Stimulated activated CD4-positive, alpha-beta T cell treated with anti-CD3 and anti-CD28 coated beads, Interleukin-12 subunit alpha, Interleukin-12 subunit beta, amount 100 ng/mL, for 4 hours (primary cell): ENCODE results near the gene SSBP3.
"Not testable (repeated sequence)": the region's sequence is repeated elsewhere in the genome, so short reads cannot be mapped to it uniquely, and the experiment has no call there.

ENCODE experiments used
- DNase-seq: peaks from one replicate; pipeline ENCODE4 v3.0.0-alpha.2; 2020

The SSBP3 gene

DNA sequence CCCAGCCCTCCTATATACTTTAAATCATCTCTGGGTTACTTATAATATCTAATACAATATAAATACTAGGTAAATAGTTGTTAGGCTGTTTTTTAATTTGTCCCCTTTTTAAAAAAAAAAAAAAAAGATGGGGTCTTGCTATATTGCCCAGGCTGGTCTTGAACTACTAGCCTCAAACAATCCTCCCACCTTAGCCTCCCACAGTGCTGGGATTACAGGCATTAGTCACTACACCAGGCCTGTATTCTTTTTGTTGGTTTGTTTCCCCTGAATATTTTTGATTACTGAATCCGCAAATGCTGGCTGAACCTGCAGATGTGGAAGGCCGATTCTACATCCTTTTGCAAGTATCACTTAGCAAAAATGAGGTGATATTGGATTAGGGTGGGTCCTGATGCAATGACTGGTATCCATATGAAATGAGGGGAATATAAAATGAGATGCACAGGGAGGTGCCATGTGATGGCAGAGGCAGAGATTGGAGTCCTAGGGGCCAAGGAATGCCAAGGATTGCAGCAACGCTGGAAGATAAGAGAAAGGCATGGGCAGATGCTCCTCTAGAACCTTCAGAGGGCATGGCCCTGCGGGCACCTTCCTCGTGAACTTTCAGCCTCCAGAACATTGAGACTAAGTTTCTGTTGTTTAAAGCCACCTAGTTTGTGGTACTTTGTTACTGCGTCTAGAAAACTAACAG is 58.8 kb downstream of the SSBP3 start:
- DNase-seq = no peak

DNA sequence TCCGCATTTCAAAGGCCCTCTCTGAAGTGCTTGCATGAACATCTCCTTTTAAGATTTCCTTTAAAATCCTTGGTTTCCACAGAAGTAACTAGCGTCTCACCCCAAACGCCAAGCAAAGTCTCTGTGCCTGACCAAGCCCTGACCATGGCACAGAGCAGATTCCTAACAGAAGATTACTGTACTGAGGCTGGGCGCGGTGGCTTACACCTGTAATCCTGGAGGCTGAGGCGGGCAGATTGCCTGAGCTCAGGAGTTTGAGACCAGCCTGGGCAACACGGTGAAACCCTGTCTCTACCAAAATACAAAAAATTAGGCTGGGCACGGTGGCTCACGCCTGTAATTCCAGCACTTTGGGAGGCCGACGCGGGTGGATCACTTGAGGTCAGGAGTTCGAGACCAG is 60.6 kb downstream of the SSBP3 start:
- DNase-seq = not testable (repeated sequence)

DNA sequence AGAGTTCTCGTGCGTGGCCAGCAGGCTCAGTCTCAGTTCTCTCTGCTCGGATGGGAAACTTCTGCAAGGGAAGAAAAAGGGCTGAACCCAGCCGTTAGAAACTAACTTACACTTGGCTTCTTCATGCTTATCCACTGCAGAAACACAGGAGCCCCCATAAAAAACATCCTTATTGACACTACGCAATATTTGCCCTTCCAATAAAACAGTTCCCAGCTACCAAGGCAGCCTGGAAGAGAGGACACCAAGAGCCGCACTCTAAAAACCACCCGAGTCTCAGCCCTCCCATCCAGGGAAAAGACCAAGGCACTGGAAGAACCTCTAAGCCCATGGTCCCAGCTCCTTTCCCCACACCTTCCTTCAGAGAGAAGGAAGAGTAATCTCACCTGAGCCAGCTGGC is 61.1 kb downstream of the SSBP3 start:
- no peak for DNase-seq

DNA sequence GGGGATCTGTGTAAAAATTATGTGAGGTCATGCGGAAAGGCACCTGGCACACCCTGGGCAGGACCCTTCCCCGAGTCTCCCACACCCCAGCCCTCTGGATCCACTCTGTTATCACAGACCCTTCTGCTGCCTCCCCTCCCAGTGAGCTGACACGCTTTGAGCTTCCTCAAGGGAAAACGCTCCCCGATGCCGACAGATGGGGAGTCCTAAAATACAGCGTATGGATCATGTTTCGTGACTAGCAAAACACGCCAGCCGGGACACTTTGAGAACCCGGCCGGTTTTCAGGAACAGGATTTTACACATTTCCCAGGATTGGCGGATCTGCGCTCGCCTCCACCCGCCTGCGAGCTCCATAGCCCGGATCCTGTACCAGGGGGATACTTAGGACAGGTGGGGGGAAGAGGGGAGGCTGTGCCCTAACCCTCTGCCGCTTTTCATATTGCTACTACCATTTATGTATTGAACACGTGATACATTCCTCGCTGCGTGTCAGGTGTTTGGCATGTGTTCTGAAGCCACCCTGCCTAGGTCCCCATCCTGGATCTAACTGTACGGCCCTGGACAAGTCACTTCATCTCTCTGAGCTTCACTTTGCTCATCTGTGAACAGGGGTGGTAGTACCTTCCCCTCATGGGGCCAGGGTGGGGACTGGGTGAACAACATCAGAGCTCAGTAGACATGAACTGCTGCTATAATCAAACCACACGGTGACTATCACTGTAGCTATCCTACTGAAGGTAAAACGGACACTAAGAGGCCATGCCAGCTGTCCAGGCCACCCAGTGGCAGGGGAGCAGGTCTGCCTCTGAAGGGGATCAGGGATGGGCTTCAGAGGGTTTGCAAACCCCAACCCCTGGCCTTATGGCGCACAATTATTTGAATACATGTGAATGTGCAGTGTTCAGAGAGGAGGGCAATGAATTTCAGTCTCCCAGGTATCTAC is 63.2 kb downstream of the SSBP3 start:
- no peak for DNase-seq

DNA sequence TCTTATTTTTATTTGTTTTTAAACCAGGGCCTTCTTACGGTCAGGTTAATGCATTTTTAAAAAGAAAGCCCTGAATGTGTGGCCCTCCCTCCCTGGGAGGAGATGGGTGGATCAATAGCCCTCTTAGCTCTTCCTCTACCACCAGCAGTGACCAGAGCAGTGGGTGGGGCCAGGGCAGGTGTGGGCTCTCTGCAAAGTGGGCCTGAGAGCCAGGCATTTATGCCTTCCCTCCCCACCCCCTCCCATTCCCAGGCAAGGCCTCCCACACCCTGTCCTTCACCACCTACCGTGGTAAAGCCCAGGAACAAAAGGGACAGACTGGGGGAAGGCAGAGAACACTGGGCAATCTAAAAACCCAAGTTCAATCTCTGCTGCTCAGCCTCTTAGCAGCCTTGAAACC is 63.9 kb downstream of the SSBP3 start:
- no peak for DNase-seq

DNA sequence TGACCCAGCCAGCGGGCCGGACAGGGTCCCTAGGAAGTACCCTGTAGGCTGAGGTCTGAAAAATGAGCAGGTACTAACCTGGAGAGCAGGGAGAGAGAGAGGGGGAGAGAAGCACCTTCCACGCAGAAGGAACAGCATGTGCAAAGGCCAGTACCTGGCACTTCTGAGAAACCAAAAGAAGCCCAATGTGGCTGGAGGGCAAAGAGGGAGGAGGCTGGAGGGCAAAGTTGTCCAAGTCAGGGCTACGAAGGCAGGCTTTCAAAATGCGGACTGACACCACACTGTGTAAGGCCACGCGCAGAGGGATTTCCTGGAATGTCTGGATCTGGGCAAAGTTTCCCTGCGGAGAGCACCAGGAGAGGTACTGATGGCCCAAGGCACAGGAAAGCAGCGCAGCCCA is 64.4 kb downstream of the SSBP3 start:
- no peak for DNase-seq

DNA sequence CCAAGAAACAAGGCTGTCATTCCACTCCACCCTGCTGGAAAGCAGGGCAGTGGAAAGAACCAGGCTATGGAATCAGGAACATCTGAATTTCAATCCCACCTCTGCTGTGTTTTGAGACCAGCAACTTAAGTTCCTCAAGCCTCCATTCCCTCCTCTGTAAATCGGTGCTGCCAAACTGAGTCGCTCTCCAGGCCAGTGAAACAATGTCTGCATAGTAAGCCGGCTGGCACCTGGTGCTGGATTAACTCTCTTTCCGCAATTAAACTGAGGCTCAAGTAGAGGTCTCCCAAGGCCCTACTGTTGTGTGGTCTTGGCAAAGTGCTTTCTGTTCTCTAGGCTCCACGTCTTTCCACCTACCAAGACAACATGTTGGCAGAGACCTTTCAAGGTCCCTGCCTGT is 65.3 kb downstream of the SSBP3 start:
- DNase-seq = no peak

DNA sequence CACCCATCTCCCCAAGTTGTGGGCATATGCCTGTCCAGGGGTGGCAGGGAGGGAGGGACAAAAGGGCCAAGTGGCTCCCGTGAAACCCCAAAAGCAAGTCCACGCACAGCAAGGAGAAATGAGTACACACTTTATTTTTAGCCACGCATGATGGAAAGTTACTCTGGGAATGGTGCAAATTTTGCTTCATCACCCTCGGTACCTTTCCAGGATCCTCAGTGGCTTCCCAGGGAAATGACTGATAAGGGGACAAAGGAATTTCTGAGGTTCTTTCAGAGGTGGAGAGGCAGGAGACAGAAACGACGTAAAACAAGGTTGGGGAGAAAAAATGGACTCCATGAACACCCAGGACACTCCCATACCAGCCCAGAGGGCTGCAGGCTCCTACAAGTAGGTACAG is 65.8 kb downstream of the SSBP3 start:
- no peak for DNase-seq

DNA sequence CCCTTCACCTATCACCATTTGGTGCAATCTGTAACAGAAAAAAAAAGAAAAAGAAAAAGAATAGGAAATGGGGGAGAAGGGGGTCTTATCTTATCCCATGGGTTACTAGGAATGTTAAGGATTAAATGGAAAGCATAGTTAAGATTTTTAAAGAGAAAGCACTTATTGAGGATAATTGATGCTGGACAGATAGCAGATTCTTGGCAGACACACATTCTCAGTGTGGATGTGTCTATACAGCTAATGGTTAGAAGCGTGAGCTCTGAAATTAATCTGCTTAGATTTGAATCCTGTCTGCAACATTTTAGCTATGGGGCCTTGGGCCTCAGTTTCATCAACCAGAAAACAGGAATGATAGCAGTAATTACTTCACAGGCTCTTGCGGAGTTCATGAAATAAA is 67.1 kb downstream of the SSBP3 start:
- no peak for DNase-seq

DNA sequence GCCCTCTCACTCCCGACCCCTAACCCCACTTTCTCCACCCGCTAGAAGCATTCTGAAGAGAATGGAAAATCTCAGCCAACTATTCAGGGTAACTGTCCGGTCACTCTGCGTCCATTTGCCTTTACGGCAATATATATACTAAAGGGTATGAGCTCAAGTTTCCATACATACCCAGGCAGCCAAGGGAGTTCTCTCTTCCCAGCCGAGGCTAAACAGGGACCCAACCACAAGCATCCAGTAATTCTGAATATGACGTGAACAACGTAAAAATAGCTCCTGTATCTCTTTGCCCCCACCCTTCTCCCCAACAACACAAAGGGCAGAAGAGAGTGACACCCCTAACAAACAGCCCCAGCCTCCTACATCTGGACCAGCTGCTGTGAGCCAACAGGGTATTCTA is 67.7 kb downstream of the SSBP3 start:
- DNase-seq = no peak

DNA sequence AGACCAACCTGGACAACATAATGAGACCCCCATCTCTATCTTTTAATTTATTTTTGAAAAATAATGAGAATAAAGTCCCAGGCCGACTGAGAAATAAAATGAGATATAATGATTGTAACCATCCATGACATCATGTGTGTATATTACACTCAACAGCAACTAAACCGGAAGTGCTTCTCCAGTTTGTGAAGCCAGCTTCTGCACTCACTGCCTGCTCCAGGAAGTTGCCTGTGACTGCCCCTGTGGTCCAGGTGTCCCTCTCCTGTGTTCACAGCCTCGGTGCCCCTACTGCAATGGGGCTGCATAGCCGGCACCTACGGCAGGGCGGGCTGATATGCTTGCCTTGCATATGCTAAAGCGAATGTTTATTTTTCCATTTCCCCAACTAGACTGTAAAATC is 68.3 kb downstream of the SSBP3 start:
- DNase-seq = no peak

DNA sequence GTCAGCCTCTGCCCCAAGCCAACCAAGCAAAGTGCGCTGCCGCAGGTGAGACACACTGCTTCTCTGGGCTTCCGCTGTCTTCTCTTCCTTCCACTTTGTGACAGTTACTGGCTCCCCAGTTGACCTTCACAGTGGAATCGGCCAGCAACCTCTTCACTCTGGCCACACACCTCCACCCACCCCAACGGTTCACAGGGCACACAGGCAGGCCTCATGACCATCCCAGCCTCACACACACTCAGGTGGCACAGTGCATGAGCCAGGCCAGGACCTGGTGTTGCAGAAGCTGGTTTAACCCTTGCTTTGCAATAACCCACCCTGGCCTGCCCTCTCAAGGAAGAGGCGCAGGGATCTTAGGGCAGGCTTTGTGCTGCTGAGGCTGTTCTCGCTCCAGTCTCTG is 69.2 kb downstream of the SSBP3 start:
- no peak for DNase-seq

DNA sequence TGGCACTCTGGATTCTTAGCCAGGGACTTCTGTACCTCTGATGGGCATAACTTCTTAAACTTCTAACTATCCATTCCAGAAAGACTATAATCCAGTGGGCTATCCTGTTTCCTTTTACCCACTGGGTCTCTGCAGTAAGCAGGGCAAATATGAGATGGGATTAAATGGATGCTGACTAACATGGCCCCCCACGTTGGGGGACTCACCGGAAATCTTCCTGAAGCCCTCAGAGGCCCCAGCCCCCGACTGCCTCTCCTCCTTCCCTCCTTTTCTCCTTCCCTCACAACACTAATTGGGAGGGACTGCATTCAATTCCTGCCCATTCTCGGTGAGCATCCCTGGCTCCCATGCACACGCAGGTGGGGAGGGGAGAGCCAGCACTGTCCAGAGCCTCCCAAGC is 70.1 kb downstream of the SSBP3 start:
- no peak for DNase-seq

DNA sequence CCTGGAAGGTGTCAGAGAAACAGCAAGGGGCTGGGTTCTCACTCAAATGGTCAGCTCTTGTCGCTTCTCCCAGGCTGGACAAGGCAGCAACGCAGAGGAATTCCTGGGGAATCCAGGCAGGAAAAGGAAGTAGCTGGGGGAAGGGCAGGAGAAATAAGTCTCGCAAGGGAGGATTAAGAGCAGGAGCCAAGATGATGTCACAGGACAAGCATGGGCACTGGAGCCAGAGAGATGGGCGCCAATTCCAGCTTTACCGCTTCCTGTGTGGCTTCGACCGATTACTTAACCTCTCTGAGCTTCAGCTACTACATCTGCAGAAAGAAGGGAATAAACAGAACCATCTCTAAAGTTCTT is 70.5 kb downstream of the SSBP3 start:
- no peak for DNase-seq

DNA sequence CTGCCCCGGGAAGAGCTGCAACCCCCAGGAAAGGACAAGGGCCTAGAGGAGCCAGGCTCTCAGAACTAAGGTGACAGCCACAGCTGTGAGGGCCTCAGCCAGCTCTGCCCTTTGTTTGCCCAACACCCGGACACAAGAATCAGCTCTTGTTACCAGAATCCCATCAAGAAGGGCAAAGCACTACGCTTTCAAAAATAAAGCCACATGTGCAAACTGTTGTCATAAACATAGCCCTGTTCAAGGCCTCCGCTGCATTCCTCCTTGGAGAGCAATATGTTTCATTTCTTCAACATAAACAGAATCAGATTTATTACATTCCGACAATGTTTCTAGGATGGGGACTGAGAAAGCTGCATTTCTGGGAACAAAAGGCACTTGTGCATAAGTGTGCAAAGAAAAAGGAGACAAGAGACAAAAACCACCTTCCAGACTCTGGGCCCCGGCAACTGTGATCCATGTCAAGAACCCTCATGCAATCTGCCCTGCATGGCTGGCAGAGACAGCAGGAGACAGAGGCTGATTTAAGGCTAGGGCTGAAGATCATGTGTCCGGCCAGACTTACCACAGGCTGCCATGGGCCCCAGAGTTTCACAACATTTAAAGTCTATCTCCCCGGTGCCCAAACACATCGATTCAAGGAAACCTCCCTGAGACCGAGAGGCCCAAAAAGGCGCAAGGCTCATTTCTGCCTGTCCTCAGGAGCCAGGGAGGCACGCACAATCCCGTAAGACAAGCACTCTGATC is 71.0 kb downstream of the SSBP3 start:
- DNase-seq = no peak

DNA sequence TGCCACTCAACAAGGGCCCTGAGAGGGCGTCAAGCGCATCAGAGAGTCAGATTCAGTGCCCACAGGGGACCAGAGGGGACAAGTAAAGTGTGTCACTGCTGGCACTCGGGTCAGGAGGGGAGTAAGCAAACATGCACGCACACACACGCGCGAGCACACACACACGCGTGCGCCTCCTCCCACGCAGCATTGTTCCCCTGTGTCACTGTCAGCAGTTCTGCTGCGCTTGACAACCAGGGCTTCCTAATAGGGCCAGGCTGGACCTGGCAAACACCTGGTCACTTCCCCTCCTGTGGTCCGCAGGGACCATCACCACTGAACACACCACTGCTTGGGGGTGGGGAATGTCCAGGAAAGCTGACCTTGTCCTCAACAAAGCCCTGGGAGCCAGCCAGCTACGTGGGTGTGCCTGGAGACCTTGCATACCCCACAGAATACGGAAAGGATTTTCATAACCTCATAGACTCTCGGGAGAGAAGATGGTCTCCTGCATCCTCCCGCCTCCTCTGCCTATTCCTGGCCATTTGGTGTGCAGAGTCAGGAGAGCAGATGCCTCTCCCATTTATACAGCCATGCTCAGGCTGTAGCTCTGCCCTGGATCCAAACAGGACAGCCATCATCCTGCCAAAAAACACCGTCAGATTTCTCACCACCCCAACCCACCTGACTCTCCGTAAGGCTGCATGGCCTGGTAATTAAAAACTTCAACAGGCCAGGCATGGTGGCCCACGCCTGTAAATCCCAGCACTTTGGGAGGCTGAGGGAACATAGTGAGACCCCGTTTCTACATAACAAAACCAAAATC is 73.2 kb downstream of the SSBP3 start:
- no peak for DNase-seq

DNA sequence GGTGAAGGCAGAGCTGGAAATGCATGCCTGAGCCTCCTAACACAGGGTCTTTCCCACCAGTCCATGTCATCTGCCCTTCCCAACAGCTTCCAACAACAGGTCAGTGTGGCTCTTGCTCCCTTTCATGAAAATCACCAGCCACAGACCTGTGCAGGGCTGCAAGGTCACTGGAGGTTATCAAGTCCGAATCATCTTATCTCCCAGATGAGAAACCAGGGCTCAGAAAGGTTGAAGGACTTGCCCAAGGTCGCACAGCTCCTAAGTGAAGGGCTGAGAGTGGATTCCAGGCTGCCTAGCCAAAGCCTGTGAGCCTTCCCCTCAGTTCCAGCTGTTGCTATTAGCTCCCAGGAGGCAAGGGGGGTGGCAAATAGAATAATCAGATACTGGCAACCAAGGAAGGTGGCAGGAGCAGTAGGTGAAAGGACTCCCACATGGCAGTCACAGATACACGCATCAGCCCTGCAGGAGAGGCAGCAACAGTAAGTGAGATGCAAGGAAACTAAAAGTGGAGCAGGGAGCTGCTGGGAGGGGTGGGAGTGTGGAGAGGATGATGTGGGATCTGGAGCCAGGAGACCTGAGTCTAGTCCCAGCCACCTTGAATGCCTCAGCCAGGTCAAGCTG is 74.2 kb downstream of the SSBP3 start:
- DNase-seq = no peak

DNA sequence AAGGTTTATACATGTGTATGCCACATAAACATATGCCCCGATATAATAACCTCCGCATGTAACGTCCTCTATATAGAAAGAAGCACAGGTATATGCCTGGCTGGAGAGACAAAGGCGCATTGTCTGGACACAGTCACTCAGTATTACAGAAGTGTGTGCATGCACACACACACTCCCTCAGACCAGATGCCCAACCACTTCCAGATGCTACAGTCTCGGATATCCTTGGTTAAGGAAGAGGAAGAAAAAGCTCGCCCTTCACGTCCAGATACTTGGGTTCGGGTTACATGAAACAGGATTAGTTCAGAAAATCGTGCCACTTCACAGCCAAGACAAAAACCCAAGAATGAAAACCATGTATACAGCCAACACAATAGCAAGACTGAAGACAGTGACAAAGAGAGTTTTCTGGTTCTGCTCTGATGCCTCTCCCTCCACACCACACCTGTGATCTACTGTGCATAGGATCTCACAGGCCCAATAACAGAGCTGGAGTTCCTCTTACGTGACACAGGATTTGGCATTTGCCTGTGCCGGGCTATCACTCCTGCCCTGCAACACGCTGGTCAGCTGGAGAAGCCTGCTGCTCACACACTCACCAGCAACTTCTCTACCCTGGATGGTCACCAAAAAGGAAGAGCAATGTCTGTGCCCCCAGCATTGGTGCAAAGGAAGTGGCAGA is 75.0 kb downstream of the SSBP3 start:
- no peak for DNase-seq

DNA sequence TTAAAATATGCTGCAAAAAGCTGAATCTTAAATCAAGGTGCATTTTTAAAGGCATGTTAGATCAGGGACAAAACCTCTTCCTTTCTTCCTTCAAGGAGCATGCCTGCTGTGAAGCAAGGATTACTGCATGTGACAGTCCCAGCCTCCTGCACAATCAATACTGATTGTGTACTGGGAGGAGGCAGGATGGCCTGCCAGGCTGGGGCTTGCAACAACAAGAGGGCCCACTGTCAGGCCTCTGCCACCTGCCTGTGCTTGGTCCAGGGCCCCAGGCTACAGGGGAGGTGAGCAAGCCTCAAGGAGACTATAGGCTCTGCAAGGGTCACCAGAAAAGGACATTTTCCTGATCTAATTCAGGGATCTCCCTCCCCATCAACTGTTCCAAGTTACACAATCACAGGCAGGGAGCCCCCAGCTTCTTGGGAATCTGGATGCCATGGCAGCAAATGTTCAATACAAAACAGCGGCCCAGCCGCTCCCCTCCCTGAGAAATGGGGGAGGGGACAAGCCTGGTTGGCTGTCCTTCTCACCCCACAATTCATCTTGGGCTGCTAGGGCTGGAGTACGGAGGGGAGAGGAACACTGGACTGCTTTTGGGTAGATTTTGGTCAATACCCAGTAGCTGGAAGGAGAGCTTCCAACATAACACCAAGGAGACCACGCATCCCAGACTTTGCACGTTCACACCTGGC is 76.7 kb downstream of the SSBP3 start:
- DNase-seq = no peak

DNA sequence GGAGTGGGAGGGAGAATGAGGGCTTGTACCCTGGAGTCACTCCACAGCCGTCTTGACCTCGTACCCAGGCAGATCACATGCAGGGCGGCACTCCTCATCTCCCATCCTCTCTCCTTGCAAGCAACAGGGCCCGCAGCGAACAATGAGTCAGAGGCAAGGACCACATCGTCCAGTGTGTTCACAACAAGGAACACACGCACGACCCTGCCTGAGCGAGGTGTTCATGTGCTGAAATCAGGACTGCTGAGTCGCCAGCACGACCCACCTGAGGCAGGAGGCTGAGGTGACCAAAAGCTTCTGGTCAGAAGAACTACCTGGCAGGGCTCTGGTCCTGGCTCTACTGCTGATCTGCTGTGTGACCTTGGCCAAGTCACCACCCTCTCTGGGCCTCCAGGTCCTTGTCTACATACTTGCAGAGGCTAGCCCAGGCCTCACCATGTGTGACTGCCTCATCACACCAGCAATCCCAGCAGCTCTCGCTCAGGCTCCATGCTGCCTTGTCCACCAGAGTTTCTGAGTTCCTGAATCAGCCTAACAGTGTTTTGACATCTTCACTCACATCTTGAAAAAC is 78.0 kb downstream of the SSBP3 start:
- DNase-seq = no peak
